ENCODE measurements around the gene SNAPIN.

- no peak for TF ChIP-seq CTCF (IDR thresholded peaks at IDR 0.05 in 2 of 3, conservative IDR thresholded peaks at IDR 0.05 in 1 of 3; ENCODE audit: borderline replicate concordance in 1 of 3, insufficient read depth in 1 of 3, low read depth in 2 of 3, low read length in 2 of 3)
- TF ChIP-seq ZNF274 (IDR thresholded peaks at IDR 0.05; ENCODE audit: low read depth, low read length): no peak
- TF ChIP-seq EZH2 (IDR thresholded peaks at IDR 0.05): no peak
- no peak for TF ChIP-seq RAD21 (IDR thresholded peaks at IDR 0.05; ENCODE audit: low read depth)
- TF ChIP-seq ZBTB33 (IDR thresholded peaks at IDR 0.05; ENCODE audit: extremely low read depth, insufficient replicate concordance, low read length): no peak
- no peak for TF ChIP-seq POLR2A (IDR thresholded peaks at IDR 0.05; ENCODE audit: borderline replicate concordance, extremely low read depth, insufficient read depth, insufficient read length)
- no peak for TF ChIP-seq SIN3A (IDR thresholded peaks at IDR 0.05; ENCODE audit: low read depth)
- no peak for TF ChIP-seq SP1 (IDR thresholded peaks at IDR 0.05; ENCODE audit: low read depth)
- no peak for TF ChIP-seq SRF (IDR thresholded peaks at IDR 0.05; ENCODE audit: low read depth)
- no peak for TF ChIP-seq MAX (IDR thresholded peaks at IDR 0.05)
- no peak for TF ChIP-seq EZH2phosphoT487 (IDR thresholded peaks at IDR 0.05; ENCODE audit: borderline replicate concordance)
- TF ChIP-seq CBX3 (IDR thresholded peaks at IDR 0.05; ENCODE audit: low read depth): no peak
Observed at GRCh38 chr1:153648000-153648643, 10.4 kb upstream of the SNAPIN start.
